Stimulated activated CD8-positive, alpha-beta memory T cell treated with anti-CD3 and anti-CD28 coated beads, Interleukin-12 subunit alpha, Interleukin-12 subunit beta, amount 100 ng/mL, for 24 hours (primary cell): ENCODE measurements around the gene PCNT.
"Not testable (repeated sequence)": the region's sequence is repeated elsewhere in the genome, so short reads cannot be mapped to it uniquely, and the experiment has no call there.

Experiments used
- DNase-seq: peaks from one replicate; pipeline ENCODE4 v3.0.0-alpha.2; 2020; ENCODE audit errors: extremely low read depth

Gene PCNT

GRCh38 chr21:46385846-46386733 is 62.1 kb downstream of the PCNT start:
- DNase-seq: no peak

GRCh38 chr21:46386734-46387088 is 62.8 kb downstream of the PCNT start:
- no peak for DNase-seq

GRCh38 chr21:46388206-46388880 is 64.4 kb downstream of the PCNT start:
- no peak for DNase-seq

DNA sequence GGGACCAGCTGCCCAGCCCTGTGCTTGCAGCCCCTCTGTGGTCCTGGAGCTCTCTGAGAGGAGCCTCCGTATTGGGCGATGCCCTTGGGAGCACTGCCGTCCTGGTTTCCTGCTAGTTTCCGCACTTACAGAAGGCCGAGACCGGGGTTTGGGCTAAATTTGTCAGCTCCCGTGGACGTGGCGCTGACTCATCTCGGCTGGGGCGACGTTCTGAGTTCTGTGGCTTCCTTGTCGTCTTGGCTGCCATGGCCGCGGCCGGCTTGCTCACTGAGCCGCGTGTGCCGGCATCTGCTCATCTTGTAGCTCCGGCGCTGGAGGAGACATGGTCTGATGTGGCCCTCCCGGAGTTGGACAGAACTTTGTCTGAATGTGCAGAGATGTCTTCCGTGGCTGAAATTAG is 64.9 kb downstream of the PCNT start:
- DNase-seq: no peak

DNA sequence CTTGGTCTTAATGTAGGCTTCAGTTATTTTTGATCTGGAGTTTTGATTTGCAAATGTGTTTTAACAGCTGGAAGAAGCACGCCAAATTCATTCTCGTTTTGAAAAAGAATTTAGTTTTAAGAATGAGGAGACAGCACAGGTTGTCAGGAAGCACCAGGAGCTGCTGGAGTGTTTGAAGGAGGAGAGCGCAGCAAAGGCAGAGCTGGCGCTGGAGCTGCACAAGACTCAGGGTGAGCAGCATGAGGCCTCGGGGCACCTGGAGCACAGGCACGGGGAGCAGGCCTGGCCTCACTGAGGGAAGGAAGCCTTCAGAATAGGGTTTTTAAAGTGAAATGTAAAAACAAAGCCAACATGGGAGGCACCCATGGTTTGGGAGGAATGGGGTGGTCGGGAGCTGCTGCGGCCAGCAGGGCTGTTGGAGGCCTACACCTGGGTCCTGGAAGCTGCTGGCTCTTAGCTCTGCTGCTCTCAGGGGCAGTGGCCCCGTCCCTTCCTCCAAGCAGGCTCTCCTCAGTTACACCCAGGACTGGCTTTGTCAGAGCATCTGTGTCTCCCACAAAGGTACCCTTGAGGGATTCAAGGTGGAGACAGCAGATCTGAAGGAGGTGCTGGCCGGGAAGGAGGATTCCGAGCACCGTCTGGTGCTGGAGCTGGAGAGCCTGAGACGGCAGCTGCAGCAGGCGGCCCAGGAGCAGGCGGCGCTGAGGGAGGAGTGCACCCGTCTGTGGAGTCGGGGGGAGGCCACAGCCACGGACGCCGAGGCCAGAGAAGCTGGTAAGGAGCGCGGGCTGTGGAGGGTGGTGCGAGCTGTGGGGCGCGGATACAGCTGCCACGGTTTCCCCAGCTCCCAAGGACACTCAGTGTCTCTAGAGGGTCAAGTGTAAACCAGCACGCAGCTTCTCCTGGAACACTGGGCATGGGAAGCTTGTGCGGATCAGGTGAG is 66.9 kb downstream of the PCNT start:
- DNase-seq: no peak

GRCh38 chr21:46391773-46392172 is 67.8 kb downstream of the PCNT start:
- DNase-seq: no peak

DNA sequence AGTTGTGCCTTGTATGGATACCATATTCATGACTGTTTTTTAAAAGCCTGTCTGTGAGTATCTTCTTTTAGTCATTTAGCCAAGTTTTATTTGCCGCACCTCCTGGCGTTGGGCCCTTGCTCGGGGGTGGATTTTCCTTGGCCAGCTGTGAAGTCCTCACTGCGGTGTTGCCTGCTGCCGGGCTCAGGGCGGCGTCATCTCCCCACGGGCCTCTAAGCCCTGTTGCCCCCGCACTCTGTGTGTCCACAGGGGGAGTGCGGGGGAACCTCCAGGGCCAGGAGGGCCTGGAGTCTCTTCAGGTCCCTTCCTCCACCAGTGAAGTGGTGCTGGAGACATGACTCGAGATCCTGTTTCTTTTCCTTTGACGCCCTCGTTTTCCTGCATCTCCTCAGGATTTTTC is 69.0 kb downstream of the PCNT start:
- no peak for DNase-seq

DNA sequence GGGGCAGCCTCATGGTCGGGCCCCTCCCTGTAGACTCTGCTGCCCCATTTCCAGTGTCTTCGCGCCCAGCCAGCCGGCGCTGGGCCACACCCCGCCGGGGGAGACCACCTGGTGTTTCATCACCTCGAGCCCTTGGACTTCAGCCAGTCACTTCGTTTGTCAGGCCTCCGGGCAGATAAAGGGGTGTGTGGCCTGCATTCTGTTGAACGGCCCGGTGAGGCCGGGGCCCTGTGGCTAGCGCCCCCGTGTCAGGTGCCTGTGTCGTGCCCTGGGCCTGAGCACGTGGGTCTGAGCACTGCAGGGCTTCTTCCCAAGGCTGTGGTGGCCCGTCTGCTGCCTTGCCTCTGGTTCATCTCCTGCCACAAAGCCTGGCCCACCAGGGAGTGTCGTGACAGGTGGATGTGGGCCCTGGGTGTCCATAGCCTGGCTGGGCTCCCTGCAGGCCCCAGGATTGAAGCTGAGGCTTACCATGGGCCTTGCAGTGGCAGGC is 69.5 kb downstream of the PCNT start:
- no peak for DNase-seq

GRCh38 chr21:46393941-46394594 is 70.1 kb downstream of the PCNT start:
- no peak for DNase-seq

- DNase-seq: no peak
Observed at GRCh38 chr21:46394595-46395104, 70.7 kb downstream of the PCNT start.

- DNase-seq: no peak
Observed at GRCh38 chr21:46397211-46397905, 73.4 kb downstream of the PCNT start.

DNA sequence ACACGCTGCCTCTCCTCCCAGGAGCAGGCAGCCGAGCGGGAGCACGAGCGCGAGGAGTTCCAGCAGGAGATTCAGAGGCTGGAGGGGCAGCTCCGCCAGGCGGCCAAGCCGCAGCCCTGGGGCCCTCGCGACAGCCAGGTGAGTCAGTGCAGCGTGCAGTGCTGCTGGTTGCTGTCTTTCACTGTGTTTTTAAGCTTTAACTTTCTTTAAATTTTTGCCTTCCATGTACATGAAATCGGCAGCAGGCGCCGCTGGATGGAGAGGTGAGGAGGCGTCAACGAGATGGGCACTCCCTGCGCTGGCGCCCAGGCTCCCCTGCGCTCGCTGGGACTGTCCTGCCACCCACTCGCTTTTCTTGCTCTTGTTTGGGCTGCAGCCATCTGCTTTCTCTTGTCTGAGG is 74.0 kb downstream of the PCNT start:
- no peak for DNase-seq

GRCh38 chr21:46399129-46399528 is 75.2 kb downstream of the PCNT start:
- no peak for DNase-seq

- no peak for DNase-seq
Observed at GRCh38 chr21:46399686-46400085, 75.7 kb downstream of the PCNT start.

DNA sequence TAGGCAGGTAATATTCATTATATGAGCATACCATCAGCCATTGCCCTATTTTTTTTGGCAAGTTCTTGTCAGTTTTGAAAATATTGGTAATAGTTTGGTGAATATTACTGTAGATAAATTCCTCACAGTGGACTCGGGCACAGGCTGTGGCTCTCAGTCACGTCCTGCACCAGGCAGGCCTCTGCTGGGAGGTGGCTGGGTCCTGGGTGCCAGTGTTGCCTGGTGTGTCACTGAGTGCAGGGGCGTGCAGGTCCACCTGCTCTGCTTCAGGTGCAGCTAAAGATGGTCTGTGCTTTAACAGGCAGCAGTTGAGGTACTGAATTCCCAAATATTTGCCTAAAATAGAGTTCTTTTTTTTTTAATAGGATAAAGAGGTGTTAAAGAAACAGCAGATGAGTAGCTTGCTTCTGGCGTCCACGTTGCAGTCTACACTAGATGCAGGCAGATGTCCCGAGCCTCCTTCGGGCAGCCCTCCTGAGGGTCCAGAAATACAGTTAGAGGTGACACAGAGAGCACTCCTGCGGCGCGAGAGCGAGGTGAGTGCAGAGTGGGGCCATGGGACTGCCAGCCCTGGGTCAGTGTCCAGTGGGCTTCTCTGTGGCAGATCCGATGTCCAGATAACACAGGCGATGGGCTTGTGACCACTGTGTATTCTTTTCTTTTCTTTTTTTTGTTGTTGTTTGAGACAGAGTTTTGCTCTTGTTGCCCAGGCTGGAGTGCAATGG is 77.4 kb downstream of the PCNT start:
- no peak for DNase-seq

GRCh38 chr21:46402421-46402820 is 78.5 kb downstream of the PCNT start:
- no peak for DNase-seq

DNA sequence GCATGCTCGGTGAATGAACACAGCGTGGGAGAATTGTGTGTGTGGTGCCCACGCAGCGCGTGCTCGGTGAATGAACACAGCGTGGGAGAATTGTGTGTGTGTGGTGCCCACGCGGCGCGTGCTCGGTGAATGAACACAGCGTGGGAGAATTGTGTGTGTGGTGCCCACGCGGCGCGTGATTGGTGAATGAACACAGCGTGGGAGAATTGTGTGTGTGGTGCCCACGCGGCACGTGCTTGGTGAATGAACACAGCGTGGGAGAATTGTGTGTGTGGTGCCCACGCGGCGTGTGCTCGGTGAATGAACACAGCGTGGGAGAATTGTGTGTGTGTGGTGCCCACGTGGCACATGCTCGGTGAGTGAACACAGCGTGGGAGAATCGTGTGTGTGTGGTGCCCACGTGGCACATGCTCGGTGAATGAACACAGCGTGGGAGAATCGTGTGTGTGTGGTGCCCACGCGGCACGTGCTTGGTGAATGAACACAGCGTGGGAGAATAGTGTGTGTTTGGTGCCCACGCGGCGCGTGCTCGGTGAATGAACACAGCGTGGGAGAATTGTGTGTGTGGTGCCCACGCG is 79.4 kb downstream of the PCNT start:
- DNase-seq: not testable (repeated sequence)

DNA sequence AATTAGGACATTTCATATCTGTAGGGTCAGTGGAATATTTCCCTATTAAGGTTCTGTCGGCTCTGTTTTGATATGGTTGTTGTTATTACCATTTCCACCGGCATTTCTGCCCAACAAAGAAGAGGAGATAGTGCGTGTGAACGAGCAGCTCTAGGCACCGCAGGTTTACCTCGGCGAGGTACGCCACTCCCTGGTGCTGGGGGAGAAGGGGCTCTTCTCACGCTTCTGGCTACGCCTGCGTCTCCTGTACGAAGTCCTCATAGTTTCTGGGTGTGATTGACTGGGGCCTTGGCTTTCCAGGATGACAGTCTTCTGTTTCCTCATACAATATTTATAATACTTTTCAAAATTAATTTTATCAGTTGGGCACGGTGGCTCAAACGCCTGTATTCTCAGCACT is 80.3 kb downstream of the PCNT start:
- no peak for DNase-seq

DNA sequence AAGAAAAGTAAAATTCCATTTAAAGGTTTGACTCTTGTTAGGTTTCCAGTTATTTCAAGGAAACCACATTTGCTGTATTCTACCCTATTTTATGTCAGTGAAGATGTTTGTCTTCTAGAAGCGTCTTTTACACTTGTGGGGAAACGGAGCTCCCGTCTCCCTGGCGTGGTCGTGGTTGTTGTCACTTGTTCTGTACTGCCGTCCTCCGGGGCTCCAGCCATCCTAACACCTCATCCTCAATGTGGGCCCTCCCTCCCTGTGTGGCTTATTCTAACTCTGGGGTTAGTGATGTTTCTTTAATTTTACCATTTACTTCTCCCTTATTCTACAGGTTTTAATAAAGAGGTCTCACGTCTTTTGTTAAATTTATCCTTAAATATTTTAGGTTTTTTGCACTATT is 82.0 kb downstream of the PCNT start:
- DNase-seq: no peak
